Activated T-cell treated with anti-CD3 and anti-CD28 coated beads for 48 hours (primary cell): ENCODE data around the gene C3orf22.

ENCODE experiments used
- DNase-seq: peaks from one replicate; pipeline ENCODE4 v3.0.0-alpha.2; 2020; ENCODE audit warnings: low read depth

Gene C3orf22

DNA sequence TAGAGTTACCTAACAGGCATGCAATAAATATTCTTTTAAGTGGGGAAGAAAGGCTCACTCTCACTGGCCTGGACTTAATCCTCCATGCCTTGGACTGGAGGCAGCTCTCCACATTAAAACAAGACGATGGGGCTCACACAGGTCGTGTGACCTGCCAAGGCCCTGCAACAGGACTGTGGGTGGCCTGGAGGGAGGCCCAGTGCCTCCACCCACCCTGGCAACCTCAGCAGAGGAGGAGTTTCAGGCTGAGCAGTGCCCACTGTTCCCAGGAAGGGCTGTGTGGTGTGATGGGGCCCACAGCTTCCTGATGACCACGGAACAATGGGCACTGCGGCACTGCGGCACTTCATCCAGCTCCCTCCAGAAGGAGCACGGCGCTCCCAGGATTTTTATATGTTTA, 46.7 kb downstream of the C3orf22 start:
- no peak for DNase-seq

DNA sequence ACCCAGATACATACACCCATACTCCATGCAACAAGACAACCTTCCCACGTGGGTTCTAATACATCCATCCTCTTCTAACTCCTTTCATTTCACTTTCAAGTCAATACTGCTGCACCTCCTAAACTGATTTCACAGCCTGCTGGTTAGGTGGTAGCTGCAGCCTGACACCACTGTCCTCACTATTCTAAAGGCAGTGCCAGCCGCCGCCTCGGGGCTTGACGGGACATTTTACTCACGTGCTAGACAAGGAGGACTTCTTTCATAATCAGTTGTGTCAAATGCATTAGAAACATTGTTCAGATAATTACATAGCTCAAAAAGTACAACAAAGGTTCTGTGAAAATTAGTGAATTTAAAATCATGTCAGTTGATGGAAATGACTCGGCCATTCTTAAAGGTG, 47.4 kb downstream of the C3orf22 start:
- no peak for DNase-seq

DNA sequence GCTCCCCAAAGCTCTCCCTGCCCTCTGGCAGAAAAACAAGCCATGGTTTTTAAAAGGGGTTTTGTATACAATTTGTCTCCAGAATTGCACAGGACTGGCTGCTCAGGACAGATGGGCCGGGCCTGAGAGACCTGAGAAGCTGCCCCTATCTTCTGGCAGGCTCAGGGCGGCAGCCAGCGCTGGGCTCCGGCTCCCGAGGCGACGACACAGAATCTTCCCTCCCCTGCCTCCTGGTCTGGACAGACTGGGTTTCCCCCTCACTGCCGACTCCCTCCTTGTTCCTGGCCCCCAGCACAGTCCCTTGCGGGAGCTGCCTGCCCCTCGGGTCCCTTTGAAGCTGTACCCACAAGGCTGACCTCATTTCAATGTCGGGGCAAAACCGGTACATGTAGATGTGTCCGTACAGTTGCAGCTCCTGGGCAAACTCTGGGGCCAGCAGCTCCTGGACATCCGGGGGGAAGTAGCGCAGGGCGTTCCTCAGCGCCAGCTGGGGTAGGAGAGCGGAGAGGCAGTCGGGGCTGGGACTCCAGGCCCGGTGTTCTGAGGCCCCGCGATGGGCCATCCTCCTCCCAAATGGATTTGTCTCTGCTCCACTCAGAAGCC, 48.3 kb downstream of the C3orf22 start:
- DNase-seq: no peak

DNA sequence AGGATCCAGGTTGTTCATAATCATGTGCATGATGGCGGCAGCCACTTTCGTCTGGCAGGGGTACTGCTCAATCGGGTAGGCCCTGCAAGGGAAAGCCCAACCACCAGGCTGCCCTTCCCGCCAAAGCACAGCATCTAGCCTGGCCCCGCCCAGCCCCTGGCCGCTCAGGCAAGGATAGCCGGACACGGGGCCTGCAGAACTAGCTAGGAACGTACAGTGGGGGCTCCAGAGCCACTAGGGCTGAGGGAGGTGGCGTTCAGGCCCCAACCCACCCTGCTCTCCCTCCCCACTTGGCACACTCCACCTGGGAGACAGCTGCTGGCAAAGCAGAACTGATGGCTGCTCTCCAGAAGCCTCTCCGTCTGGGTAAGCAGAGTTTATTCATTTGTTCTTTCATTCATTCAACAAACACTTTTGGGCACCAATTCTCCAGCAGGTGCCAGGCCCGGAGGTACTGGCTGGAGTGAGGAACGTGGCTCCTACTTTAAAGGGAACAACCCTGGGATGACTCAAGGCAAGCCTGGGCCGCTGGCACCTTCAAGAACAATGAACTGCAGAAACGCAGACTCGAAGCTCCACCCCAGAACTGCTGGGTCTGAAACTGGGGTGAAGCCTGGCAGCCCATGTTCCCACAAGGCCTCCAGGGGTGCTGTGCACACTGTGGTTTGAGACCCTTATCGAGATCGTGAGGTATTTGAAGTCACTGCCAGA, 49.0 kb downstream of the C3orf22 start:
- no peak for DNase-seq

DNA sequence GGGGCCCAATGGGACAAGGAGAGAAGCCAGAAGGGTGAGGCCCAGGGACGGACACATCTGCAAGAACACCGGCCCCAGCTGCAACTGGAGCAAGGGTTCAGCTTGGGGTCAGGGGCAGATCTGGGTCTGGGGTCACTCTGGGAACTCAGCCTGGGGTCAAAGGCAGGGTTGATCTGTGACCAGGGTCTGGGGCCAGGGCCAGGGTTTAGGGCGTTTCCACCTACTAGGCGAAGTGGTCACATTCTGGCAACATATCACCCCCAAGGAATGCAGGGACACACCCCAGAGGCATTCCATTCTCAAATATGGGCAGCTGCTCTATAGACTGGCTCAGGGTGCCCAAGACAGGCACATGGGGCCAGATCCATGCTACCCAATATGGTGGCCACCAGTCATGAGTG, 50.2 kb downstream of the C3orf22 start:
- no peak for DNase-seq

DNA sequence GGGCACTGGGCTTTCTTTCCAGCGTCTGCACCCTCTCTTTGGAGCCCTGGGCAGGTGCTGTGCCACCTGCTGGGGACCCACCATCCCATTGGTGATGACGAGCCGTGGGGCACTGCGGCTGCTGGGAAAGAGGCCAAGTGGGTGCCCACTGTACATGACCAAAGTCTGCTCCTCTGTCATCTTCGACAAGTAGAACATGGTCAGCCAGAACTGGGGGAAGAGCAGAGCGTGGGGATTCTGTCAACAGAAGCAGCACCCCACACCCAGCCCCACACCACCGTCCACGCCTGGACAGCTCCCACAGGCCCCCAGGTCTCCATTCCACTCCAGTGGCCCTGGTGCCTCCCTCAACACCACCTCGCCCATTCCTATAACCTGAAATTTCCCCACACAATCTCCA, 50.8 kb downstream of the C3orf22 start:
- no peak for DNase-seq

DNA sequence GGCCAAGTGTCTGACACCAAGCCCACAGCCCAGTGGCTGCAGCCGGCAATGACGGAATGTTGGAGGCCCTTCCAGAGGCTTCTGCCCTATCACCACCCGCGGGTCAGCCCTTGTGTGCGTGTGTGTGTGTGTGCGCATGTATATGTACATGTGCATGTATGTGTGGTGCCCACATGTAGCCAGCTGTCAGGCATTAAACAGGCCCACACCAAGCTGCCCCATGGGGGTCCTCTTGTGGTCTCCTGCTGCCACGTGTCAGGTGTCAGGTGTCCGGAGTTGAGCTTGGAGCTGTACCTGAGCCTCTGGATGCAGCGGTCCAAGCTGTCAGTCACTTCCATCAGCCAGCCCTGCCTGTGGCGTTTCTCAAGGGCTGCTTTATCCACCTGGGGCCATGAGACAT, 55.0 kb downstream of the C3orf22 start:
- DNase-seq: no peak

DNA sequence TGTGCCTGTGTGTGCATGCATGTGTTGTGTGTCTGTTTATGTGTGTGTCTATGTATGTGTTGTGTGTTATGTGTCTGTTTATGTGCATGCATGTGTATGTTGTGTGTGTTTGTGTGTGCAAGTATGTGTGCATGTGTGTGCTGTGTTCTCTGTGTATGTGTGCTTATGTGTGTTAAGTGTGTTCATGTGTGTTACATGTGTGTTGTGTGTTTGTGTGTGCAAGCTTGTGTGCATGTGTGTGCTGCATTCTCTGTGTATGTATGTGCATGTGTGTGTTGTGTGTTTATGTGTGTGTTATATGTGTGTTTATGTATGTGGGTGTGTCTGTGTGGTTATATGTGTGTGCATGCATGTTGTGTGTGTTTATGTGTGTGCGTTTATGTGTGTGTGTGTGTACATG, 56.1 kb downstream of the C3orf22 start:
- DNase-seq: no peak

DNA sequence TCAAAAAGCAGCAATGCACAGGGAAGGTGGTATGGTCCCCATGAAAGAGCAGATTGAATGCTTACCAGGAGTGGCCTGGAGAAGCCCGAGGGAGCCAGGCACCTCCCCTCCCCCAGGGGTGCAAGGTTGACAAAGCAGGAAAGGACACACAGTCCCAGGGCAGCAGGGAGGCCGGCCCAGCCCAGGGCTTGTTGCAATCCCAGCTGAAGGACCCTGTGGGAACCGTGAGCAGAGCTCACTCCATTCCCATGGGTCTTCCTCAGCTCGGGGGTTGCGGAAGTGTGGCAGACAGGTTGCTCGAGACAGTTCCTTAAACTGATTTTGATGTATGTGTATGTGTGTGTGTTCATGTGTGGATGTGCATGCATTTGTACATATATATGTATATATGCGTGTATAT, 57.0 kb downstream of the C3orf22 start:
- no peak for DNase-seq

DNA sequence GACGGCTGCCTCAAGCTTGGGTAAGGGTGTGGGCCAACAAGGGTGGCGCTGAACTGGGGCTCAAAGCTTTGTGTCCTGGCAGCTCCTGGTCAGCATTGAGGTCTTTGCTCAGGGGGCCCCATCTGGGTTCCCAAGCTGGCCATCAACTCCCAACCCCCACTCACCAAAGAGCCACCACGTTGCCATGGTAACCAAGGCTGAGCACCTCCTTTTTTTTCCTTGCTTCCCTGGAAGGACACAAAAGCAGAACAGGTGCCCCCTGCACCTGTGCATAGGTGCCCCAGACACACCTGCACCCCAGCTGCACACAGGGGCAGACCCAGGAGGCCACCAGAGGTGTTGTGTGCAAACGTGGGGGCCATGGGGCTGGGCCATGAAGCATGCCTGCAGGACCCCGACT, 57.7 kb downstream of the C3orf22 start:
- no peak for DNase-seq

DNA sequence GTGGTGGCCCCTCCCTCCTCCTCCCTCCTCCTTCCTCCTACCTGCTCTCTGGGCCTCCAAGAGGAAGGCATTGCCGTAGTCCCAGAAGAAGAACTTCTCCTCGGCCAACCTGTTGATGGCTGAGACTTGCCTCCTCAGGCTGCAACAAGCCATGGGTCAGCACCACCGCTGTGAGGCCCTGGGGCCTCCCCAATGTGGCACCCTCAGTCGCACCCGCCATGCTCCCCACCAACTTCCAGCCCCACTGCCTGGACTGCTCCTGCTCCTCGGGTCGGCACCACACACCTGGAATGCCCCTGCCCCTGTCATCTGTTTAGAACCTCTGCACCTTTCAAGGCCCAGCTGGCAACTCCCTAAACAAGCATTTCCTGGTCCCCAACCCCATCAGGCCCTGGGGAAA, 58.7 kb downstream of the C3orf22 start:
- no peak for DNase-seq
